Suprapubic skin (tissue), 3 donors: ENCODE data around the gene MTAP.

ENCODE experiments used
- CTCF ChIP-seq, 2 donors: fragments of 200-600 bp in 1 of 2; fragments of 450-650 bp in 1 of 2; sonication (generic) in 1 of 2; IDR thresholded peaks; one replicate each; pipeline ENCODE4 v1.5.1; 2016 to 2019; ENCODE audit warnings: antibody characterized with exemption in 2 of 2, mild to moderate bottlenecking in 1 of 2, moderate library complexity in 1 of 2
- EP300 ChIP-seq: sonication (generic); formaldehyde crosslinking; IDR thresholded peaks from one replicate; pipeline ENCODE4 v1.6.1; 2017; ENCODE audit warnings: antibody characterized with exemption

GRCh38 chr9:21782205-21782604, 20.2 kb upstream of the MTAP start:
- TF ChIP-seq CTCF (IDR thresholded peaks at IDR 0.05) = no peak
- no peak for TF ChIP-seq EP300
